Stimulated activated CD8-positive, alpha-beta memory T cell treated with anti-CD3 and anti-CD28 coated beads, Interleukin-4, amount 100 ng/mL, for 1 hour (primary cell): Measurements from ENCODE around the gene ICOS.
"Not testable (repeated sequence)": the region's sequence is repeated elsewhere in the genome, so short reads cannot be mapped to it uniquely, and the experiment has no call there.

Experiments
- DNase-seq, 2 donors: peaks; one replicate each; pipeline ENCODE4 v3.0.0-alpha.2; 2020; ENCODE audit warnings: low read depth in 2 of 2, low spot score in 1 of 2

The ICOS gene

DNA sequence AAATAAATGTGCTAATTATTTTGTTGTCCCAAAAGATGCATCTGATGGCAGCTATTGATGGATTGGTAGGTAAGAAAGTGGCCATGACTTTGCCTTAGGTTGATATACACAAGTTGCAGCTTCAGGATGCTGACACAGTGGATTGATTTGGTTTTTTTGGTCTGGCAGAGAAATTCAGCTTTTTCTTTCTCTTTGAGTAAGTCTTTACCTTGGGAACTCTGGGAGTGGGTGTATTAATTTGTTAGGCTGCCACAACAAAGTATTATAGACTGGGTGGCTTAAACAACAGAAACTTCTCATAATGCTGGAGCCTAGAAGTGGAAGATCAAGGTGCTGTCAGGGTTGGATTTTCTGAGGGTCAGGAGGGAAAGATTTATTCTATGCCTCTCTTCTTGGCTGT, 19.8 kb upstream of the ICOS start:
- no peak for DNase-seq

GRCh38 chr2:203918264-203918663, 18.3 kb upstream of the ICOS start:
- DNase-seq: no peak

DNA sequence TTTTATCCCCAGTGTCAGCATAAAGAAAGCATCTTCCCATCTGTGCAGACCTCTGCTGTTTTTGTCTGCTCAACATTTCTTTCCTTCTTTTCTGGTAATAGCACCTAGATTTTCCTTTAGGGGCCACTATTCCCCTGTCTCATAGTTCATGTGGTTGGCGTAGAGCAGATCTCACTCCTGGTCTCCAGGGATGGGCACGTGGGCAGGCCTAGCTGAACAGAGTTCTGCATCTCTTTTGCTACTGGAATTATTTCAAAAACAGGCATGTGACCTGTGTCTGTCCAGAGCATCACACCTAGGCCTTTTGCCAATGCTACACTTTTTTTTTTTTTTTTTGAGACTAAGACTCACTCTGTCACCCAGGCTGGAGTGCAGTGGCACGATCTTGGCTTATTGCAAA, 17.7 kb upstream of the ICOS start:
- no peak for DNase-seq

DNA sequence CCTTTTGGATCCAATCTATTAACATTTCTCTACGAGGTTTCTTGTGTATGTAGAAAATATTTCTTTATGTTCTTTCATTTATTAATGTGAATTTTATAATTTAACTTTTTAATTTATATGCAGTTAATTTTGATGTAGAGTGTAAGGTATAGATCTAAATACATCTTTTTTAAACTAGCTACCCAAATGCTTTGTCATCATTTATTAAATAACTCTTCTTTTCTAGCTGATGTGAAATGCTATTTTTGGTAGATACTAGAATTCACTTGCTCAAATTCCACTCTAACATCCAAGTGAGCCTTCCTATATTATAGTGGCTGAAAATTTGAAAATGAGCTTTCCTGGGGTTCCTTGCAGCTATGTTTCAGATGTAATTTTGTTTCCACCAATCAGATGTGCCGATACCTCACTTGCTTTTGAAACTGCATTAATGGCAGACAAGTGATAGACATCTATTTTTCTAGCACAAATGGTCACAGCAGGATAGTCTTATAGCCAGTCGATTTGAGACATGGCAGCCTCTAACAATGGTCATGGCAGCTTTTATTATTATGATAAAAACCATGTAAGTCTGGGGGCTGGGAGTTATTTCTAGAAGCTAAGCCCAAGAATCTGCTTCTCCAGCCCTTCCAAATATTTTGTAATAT, 10.9 kb upstream of the ICOS start:
- no peak for DNase-seq

DNA sequence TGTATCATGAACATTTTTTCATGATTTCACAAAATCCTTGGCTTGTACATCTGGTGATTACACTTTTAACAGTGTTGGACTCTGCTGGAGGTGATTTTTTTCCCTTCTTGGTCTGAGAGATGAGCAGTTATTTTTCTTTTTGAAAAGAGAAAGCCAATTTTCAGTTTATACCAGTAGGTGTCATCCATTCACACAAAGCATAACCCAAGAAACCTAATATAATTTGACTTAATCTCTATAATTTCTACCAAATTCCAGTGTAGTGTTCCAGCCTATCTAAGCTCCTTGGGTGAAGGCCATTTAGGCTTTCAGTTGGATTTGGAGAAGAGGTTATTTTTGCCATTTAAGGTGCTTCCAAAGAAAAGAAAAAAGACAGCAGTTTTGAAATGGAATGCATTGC, 7.7 kb upstream of the ICOS start:
- no peak for DNase-seq

DNA sequence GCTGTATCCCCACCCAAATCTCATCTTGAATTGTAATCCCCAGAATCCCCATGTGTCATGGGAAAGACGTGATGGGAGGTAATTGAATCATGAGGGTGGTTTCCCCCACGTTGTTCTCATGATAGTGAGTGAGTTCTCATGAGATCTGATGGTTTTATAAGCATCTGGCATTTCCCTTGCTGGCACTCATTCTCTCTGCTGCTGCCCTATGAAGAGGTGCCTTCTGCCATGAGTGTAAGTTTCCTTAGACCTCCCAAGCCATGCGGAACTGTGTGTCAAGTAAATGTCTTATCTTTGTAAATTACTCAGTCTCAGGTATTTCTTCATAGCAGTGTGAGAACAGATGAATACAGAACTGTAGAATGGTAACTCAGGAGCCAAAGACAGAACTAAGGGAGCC, 5.3 kb upstream of the ICOS start:
- DNase-seq: not testable (repeated sequence)

GRCh38 chr2:203934041-203934492, 2.5 kb upstream of the ICOS start:
- DNase-seq: peak in 1 of 2 donors; percentile 29

DNA sequence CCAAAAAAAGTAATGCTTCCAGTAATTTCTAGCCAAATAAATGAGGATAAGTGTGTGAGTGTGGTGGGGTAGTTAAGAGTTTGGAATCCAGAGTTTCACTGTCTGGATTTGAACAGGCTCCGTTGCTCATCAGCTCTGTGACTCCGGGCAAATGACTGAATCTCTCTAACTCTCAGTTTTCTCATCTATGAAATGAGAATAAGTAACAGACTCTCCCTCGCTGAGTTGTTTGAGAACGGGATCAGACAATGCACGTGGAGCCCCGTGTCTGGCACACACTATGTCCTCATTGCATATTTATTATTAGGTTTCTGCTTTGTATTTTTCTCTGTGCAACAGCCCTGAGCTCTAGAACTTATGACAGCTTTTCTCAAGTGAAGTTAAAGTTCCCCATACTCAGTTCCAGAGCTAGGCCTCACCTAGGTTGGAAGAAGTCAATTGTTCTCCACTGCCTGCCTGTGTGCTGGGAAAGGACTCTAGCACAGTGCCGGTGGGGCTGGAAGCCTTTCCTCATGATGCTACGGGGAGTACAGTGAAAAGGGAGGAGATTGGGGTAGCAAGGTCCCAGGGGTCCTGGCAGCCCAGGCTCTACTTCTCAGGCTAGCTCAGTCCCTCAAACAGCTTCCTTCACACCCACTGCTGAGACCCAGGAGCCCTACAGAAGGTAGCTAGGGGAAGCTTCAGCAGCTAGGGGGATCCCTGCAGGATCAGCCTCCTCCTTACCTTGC, 1.7 kb upstream of the ICOS start:
- no peak for DNase-seq

GRCh38 chr2:203935568-203935967, 995 bp upstream of the ICOS start:
- DNase-seq: no peak

DNA sequence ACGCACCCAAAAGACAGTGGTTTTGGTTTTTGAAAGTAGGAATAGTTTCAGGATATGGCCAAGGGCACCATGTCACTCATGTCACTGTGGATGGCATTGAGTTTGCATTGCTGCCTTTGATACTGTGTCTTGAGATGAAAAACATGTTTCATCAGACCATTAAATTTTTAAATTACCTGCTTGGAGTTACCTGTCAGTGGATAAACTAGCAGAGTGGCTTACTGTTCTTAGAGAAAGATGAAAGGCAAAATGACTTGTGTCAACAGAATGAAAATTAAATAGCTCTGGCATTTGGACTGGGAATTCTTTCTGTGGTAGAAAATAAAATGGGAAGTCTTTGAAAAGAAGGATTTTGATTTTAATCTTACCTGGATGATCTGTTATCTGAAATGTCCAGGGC, 386 bp downstream of the ICOS start:
- no peak for DNase-seq

GRCh38 chr2:203937788-203938187, 1.2 kb downstream of the ICOS start:
- no peak for DNase-seq

DNA sequence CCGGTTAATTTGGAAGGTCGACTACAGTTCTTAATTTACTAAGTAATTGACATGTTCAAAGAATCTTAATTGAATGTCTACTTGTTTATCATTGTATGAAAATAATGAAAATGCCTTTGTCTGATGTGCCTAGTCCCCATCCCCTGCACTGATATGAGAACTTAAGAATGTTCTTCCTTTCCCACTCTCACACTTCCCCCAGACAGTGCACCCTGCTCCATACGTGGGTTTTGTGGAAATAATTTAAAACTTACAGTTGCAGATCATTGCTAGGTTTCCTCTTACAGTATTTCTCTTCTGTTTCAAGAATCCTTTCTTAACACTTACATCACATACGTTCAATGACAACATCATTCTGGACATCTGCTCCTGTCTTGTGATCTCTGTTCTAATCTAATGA, 3.5 kb downstream of the ICOS start:
- no peak for DNase-seq

GRCh38 chr2:203943493-203944382, 7.2 kb downstream of the ICOS start:
- not testable (repeated sequence) for DNase-seq

GRCh38 chr2:203948733-203949132, 12.2 kb downstream of the ICOS start:
- DNase-seq: no peak

DNA sequence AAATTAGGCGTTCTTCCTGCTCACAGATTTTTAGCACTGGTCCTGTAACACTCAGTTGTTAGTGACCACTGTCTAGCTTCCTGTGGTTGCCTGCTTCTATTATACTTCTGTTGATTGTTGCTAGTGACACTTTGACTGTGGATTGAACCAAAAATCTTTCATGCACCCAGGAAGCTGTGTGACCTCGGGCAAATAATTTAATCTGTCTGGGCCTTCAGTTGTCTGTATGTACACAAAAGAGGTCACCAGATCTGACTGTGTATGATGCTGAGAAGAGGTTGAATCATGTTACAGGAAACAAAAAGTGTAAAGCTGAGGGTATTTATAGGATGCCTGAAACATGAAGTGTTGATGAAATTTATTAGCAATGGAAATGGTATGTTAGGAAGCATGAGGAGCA, 12.7 kb downstream of the ICOS start:
- no peak for DNase-seq

- DNase-seq: no peak
These were observed 14.9 kb downstream of the ICOS start for GRCh38 chr2:203951366-203951902.

GRCh38 chr2:203959265-203959664, 22.7 kb downstream of the ICOS start:
- DNase-seq: no peak

DNA sequence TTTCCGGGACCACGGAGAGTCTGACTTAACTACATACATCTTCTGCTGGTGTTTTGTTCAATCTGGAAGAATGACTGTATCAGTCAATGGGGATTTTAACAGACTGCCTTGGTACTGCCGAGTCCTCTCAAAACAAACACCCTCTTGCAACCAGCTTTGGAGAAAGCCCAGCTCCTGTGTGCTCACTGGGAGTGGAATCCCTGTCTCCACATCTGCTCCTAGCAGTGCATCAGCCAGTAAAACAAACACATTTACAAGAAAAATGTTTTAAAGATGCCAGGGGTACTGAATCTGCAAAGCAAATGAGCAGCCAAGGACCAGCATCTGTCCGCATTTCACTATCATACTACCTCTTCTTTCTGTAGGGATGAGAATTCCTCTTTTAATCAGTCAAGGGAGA, 23.1 kb downstream of the ICOS start:
- DNase-seq: no peak

DNA sequence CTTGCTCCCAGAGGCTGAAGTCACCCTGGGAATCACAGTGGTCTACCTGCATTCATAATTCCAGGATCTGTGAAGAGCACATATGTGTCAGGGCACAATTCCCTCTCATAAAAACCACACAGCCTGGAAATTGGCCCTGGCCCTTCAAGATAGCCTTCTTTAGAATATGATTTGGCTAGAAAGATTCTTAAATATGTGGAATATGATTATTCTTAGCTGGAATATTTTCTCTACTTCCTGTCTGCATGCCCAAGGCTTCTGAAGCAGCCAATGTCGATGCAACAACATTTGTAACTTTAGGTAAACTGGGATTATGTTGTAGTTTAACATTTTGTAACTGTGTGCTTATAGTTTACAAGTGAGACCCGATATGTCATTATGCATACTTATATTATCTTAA, 24.2 kb downstream of the ICOS start:
- no peak for DNase-seq

DNA sequence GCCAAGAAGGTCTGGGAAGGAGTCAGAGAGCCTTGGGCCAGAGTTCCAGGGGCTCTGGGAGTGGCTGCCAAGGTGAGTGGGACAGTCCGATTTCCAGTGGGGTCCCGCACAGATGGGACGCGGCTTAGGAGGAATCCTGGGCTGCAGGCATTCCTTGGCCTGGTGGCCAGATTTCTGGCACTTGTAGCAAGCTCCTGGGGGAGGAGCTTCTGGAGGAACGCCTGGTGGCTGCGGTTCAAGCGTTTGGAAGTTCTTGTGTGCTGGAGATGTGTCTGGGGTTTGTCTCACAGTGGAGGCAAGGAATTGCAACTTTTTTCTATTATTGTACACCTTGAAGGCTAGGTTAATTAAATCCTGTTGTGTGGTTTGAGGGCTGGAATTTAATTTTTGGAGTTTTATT, 28.6 kb downstream of the ICOS start:
- DNase-seq: not testable (repeated sequence)

GRCh38 chr2:203971251-203971650, 34.7 kb downstream of the ICOS start:
- no peak for DNase-seq

- no peak for DNase-seq
These were observed 35.5 kb downstream of the ICOS start for GRCh38 chr2:203972066-203972465.
